HCT116 (cell line): ENCODE measurements around the gene GFOD2. TPM values are rescaled to one million over a fixed set of nuclear protein-coding genes. Genes with fewer than 3 reads are reported as not detected.

Source experiments
- ATAC-seq: fragments of 200-7000 bp; cut with Tn5 transposase; 2 replicates; pipeline ENCODE4 v1.9.1; 2020; ENCODE audit warnings: mild to moderate bottlenecking, moderate library complexity
- BruUV-seq: library from RNA; stranded (reverse); fragments of 400-500 nt; replicated peaks from 2 replicates; lab custom pipeline; 2021; lab: Mats Ljungman, UMichigan
- CTCF ChIA-PET: fragments of 300-600 bp; sonication (Branson Sonifier 250); formaldehyde crosslinking; loops from one replicate; lab custom pipeline; 2021; ENCODE audit warnings: antibody characterized with exemption; lab: Charles Lee
- POLR2A ChIA-PET: fragments of 300-600, 350-600 bp; sonication (Branson Sonifier 250); formaldehyde crosslinking; loops from one replicate; lab custom pipeline; 2021; ENCODE audit warnings: antibody characterized with exemption; lab: Charles Lee
- RAD21 ChIA-PET, 2 experiments: fragments of 300-600 bp; sonication (Branson Sonifier 250); formaldehyde crosslinking; loops; one replicate each; lab custom pipeline; 2023; ENCODE audit warnings: low total read pairs in 2 of 2; ENCODE audit not compliant: uncharacterized antibody in 2 of 2, unreplicated experiment in 2 of 2, low non-redundant PET in 1 of 2; lab: Charles Lee
- DNase-seq: peaks from one replicate; pipeline ENCODE4 v3.0.0-alpha.2; 2010; ENCODE audit warnings: low read depth, low spot score
- H2AFZ ChIP-seq: fragments of 200-600 bp; shearing (Covaris generic), sonication (generic); 2 replicates; pipeline ENCODE4 v1.6.1; 2017; ENCODE audit warnings: low read depth, mixed run types, mixed read lengths, antibody characterized with exemption, low read length; ENCODE audit not compliant: poor library complexity, severe bottlenecking
- H3K27ac ChIP-seq: 2 replicates; pipeline ENCODE4 v1.5.1; 2012; ENCODE audit warnings: low read depth, low read length
- H3K27me3 ChIP-seq: fragments of 200-600 bp; sonication (generic); 2 replicates; pipeline ENCODE4 v1.6.1; 2016; ENCODE audit warnings: mixed run types, low read length, mixed read lengths; ENCODE audit not compliant: insufficient read depth
- H3K36me3 ChIP-seq, 2 experiments: fragments of 200-500 bp in 1 of 2; fragments of 200-600 bp in 1 of 2; sonication (Bioruptor generic) in 1 of 2; sonication (generic) in 1 of 2; 2 replicates each; pipeline versions ENCODE4 v1.5.1 to v1.6.1; 2014 to 2016; ENCODE audit warnings: low read length in 2 of 2, inconsistent platforms in 1 of 2, mixed read lengths in 1 of 2, mixed run types in 1 of 2; ENCODE audit not compliant: insufficient read depth in 2 of 2, control insufficient read depth in 1 of 2
- H3K4me1 ChIP-seq, 2 experiments: fragments of 200-600 bp in 1 of 2; sonication (generic) in 1 of 2; 2 replicates each; pipeline versions ENCODE4 v1.5.1 to v1.6.1; 2012 to 2017; ENCODE audit warnings: low read length in 2 of 2, inconsistent platforms in 1 of 2, mild to moderate bottlenecking in 1 of 2, mixed read lengths in 1 of 2, mixed run types in 1 of 2, moderate library complexity in 1 of 2; ENCODE audit not compliant: insufficient read depth in 2 of 2, control insufficient read depth in 1 of 2
- H3K4me2 ChIP-seq: fragments of 200-600 bp; sonication (generic); 2 replicates; pipeline ENCODE4 v1.6.1; 2017; ENCODE audit warnings: mixed run types, low read length, mixed read lengths
- H3K4me3 ChIP-seq, 2 experiments: fragments of 200-600 bp in 1 of 2; sonication (generic) in 1 of 2; replicated peaks in 1 of 2; 2 replicates each; pipeline ENCODE4 v1.5.1; 2011 to 2016; ENCODE audit warnings: low read length in 2 of 2, control low read depth in 1 of 2, low read depth in 1 of 2, mild to moderate bottlenecking in 1 of 2, mixed read lengths in 1 of 2, mixed run types in 1 of 2
- H3K79me2 ChIP-seq: fragments of 200-600 bp; sonication (generic); 2 replicates; pipeline ENCODE4 v1.6.1; 2017; ENCODE audit warnings: mild to moderate bottlenecking, mixed run types, low read length, moderate library complexity, mixed read lengths; ENCODE audit not compliant: insufficient read depth
- H3K9ac ChIP-seq: fragments of 200-600 bp; sonication (generic); 2 replicates; pipeline ENCODE4 v1.6.1; 2016; ENCODE audit warnings: low read length, mixed read lengths
- H3K9me2 ChIP-seq: fragments of 200-600 bp; sonication (generic), shearing (Covaris generic); 2 replicates; pipeline ENCODE4 v1.6.1; 2017; ENCODE audit warnings: mixed run types, mild to moderate bottlenecking, moderate library complexity; ENCODE audit not compliant: insufficient read depth
- H3K9me3 ChIP-seq, 2 experiments: fragments of 200-500 bp in 1 of 2; fragments of 200-600 bp in 1 of 2; sonication (Bioruptor generic) in 1 of 2; sonication (generic) in 1 of 2; 2 replicates each; pipeline ENCODE4 v1.6.1; 2014 to 2017; ENCODE audit warnings: low read length in 2 of 2, mixed read lengths in 2 of 2, inconsistent platforms in 1 of 2, low read depth in 1 of 2, mild to moderate bottlenecking in 1 of 2, mixed run types in 1 of 2, moderate library complexity in 1 of 2; ENCODE audit not compliant: control insufficient read depth in 1 of 2, insufficient read depth in 1 of 2
- H4K20me1 ChIP-seq: fragments of 200-600 bp; sonication (generic), shearing (Covaris generic); 2 replicates; pipeline ENCODE4 v1.6.1; 2017; ENCODE audit warnings: mixed run types, mild to moderate bottlenecking, moderate library complexity; ENCODE audit not compliant: insufficient read depth
- ATF3 ChIP-seq: IDR thresholded peaks from 2 replicates; pipeline ENCODE4 v1.6.1; 2012
- CBX3 ChIP-seq: IDR thresholded peaks from 2 replicates; pipeline ENCODE4 v1.6.1; 2012; ENCODE audit warnings: low read depth
- CTCF ChIP-seq, 3 experiments: fragments of 200-600 bp in 1 of 3; sonication (generic) in 1 of 3; IDR thresholded peaks in 2 of 3; conservative IDR thresholded peaks in 1 of 3; 2 replicates each; pipeline ENCODE4 v1.5.1; 2012 to 2017; ENCODE audit warnings: low read depth in 2 of 3, low read length in 2 of 3, antibody characterized with exemption in 1 of 3, borderline replicate concordance in 1 of 3, control low read depth in 1 of 3, mild to moderate bottlenecking in 1 of 3, mixed read lengths in 1 of 3, mixed run types in 1 of 3, moderate library complexity in 1 of 3; ENCODE audit not compliant: insufficient read depth in 1 of 3
- EGR1 ChIP-seq: IDR thresholded peaks from 2 replicates; pipeline ENCODE4 v1.6.1; 2012; ENCODE audit warnings: low read depth
- ELF1 ChIP-seq: IDR thresholded peaks from 2 replicates; pipeline ENCODE4 v1.6.1; 2012; ENCODE audit warnings: low read depth, borderline replicate concordance
- EZH2 ChIP-seq: fragments of 200-600 bp; sonication (generic); IDR thresholded peaks from 2 replicates; pipeline ENCODE4 v1.6.1; 2017; ENCODE audit warnings: antibody characterized with exemption, mixed run types
- EZH2phosphoT487 ChIP-seq: fragments of 200-600 bp; IDR thresholded peaks from 2 replicates; pipeline ENCODE4 v1.6.1; 2018; ENCODE audit warnings: antibody characterized with exemption, borderline replicate concordance
- FOSL1 ChIP-seq: IDR thresholded peaks from 2 replicates; pipeline ENCODE4 v1.6.1; 2012; ENCODE audit warnings: low read depth
- JUND ChIP-seq: IDR thresholded peaks from 2 replicates; pipeline ENCODE4 v1.6.1; 2012
- MAX ChIP-seq: IDR thresholded peaks from 2 replicates; pipeline ENCODE4 v1.6.1; 2012
- POLR2A ChIP-seq: IDR thresholded peaks from 2 replicates; pipeline ENCODE4 v1.7.0; 2011; ENCODE audit warnings: borderline replicate concordance; ENCODE audit not compliant: insufficient read depth, insufficient read length; ENCODE audit errors: extremely low read depth
- POLR2AphosphoS5 ChIP-seq: IDR thresholded peaks from 2 replicates; pipeline ENCODE4 v1.6.1; 2011; ENCODE audit warnings: mild to moderate bottlenecking, low read depth, low read length, moderate library complexity
- RAD21 ChIP-seq: IDR thresholded peaks from 2 replicates; pipeline ENCODE4 v1.6.1; 2012; ENCODE audit warnings: low read depth, mild to moderate bottlenecking
- REST ChIP-seq: IDR thresholded peaks from 2 replicates; pipeline ENCODE4 v1.6.1; 2012; ENCODE audit warnings: low read depth
- SIN3A ChIP-seq: IDR thresholded peaks from 2 replicates; pipeline ENCODE4 v1.6.1; 2012; ENCODE audit warnings: low read depth
- SRF ChIP-seq: IDR thresholded peaks from 2 replicates; pipeline ENCODE4 v1.6.1; 2012; ENCODE audit warnings: low read depth
- TCF7L2 ChIP-seq: IDR thresholded peaks from 2 replicates; pipeline ENCODE4 v1.7.0; 2011; ENCODE audit warnings: borderline replicate concordance, inconsistent platforms; ENCODE audit not compliant: insufficient read depth, insufficient read length; ENCODE audit errors: extremely low read depth
- ZBTB33 ChIP-seq: IDR thresholded peaks from 2 replicates; pipeline ENCODE4 v1.6.1; 2011; ENCODE audit warnings: mild to moderate bottlenecking, low read length, moderate library complexity; ENCODE audit not compliant: insufficient replicate concordance; ENCODE audit errors: extremely low read depth
- ZFX ChIP-seq: fragments of 450-650 bp; IDR thresholded peaks from 2 replicates; pipeline ENCODE4 v1.6.1; 2017
- ZNF274 ChIP-seq: fragments of 200-500 bp; sonication (Bioruptor generic); IDR thresholded peaks from 2 replicates; pipeline ENCODE4 v1.6.1; 2014; ENCODE audit warnings: mild to moderate bottlenecking, low read depth, low read length, inconsistent platforms
- intact Hi-C: fragments of 100-400 bp; cut with micrococcal nuclease; formaldehyde crosslinking; loops from 2 replicates; pipeline ENCODE4 v1.10.0; 2022
- total RNA-seq: library from RNA; stranded (reverse); gene quantifications from one replicate; pipeline ENCODE4 v1.2.1, GENCODE V29; 2021; ENCODE audit not compliant: unreplicated experiment

Gene GFOD2
- total RNA-seq, 1 experiment from 2014 or later = 17.4 TPM

- Histone ChIP-seq H3K4me2 (no peak overlapping the region), H3K9me2 (no peaks in the 10 kb centered on the region), H3K36me3 (no peaks in the 10 kb centered on the region), H3K27me3 (no peaks in the 10 kb centered on the region), H3K9ac (no peak overlapping the region), H3K4me3 (no peak overlapping the region), H2AFZ (no peak overlapping the region), H3K4me1 (0 out of 4 replicates have a peak, but pooled peaks cover 0 to 4% of the 10 kb centered on the region in 2 experiments), H3K27ac (no peak overlapping the region), H3K79me2 (0 out of 2 replicates have a peak, but pooled peaks cover 3% of the 10 kb centered on the region), H4K20me1 (no peaks in the 10 kb centered on the region), H3K9me3 (no peaks in the 10 kb centered on the region)
- TF ChIP-seq ZBTB33 (no peak), EZH2 (no peak), TCF7L2 (no peak), SRF (no peak), ATF3 (no peak), JUND (no peak), RAD21 (no peak), ZNF274 (no peak), CTCF (IDR thresholded peaks at IDR 0.05 in 2 of 3, conservative IDR thresholded peaks at IDR 0.05 in 1 of 3; ENCODE audit: borderline replicate concordance in 1 of 3, insufficient read depth in 1 of 3, low read depth in 2 of 3, low read length in 2 of 3) (no peak), POLR2A (no peak), POLR2AphosphoS5 (no peak), CBX3 (no peak), SIN3A (no peak), FOSL1 (no peak), EGR1 (no peak), ZFX (no peak), REST (no peak), EZH2phosphoT487 (no peak), ELF1 (no peak), MAX (no peak)
- intact Hi-C loops = no loop called here
- DNase-seq = no peak
- RAD21 ChIA-PET = no interaction called here
- ATAC-seq = no peak
- BruUV-seq = no TSS peak
- POLR2A ChIA-PET = interaction anchor here (0.6 kb wide), 1 partner anchor 170 kb away, joined by 3 read pairs; no protein-coding TSS in a partner anchor
- CTCF ChIA-PET = no interaction called here
These were observed 48.8 kb upstream of the GFOD2 start for GRCh38 chr16:67767953-67768352.
